Activated CD4-positive, alpha-beta memory T cell treated with anti-CD3 and anti-CD28 coated beads, Interleukin-2, amount 10 ng/mL, durations not matched to agents 7 days and 5 days (primary cell): ENCODE results near the gene RNF112. TPM values are rescaled to one million over a fixed set of nuclear protein-coding genes. Genes with fewer than 3 reads are reported as not detected.
"Not testable (repeated sequence)": the region's sequence is repeated elsewhere in the genome, so short reads cannot be mapped to it uniquely, and the experiment has no call there.

ENCODE experiments used
- CTCF ChIA-PET: fragments of 350-600 bp; sonication (Branson Sonifier 250); formaldehyde crosslinking; loops from one replicate; lab custom pipeline; 2021; ENCODE audit warnings: antibody characterized with exemption, inconsistent platforms; lab: Charles Lee
- POLR2A ChIA-PET: fragments of 350-600 bp; sonication (Branson Sonifier 250); formaldehyde crosslinking; loops from one replicate; lab custom pipeline; 2021; ENCODE audit warnings: antibody characterized with exemption; lab: Charles Lee
- DNase-seq: peaks from one replicate; pipeline ENCODE4 v3.0.0-alpha.2; 2020
- H3K27ac Mint-ChIP-seq: one replicate; pipeline ENCODE4 v1.8.0; 2021; ENCODE audit warnings: mild to moderate bottlenecking, mixed read lengths
- H3K27me3 Mint-ChIP-seq: one replicate; pipeline ENCODE4 v1.8.0; 2021; ENCODE audit warnings: mixed read lengths
- H3K36me3 Mint-ChIP-seq: one replicate; pipeline ENCODE4 v1.8.0; 2021; ENCODE audit warnings: low read depth, mixed read lengths
- H3K4me1 Mint-ChIP-seq: one replicate; pipeline ENCODE4 v1.8.0; 2021; ENCODE audit warnings: mixed read lengths
- H3K4me3 Mint-ChIP-seq: one replicate; pipeline ENCODE4 v1.8.0; 2021; ENCODE audit warnings: mild to moderate bottlenecking, mixed read lengths
- H3K9me3 Mint-ChIP-seq: one replicate; pipeline ENCODE4 v1.8.0; 2021; ENCODE audit warnings: mixed read lengths
- total RNA-seq, 2 experiments: library from RNA; stranded (reverse); gene quantifications; one replicate each; pipeline ENCODE4 v1.2.3, GENCODE V29; 2021

The RNF112 gene
- total RNA-seq, 2 experiments from 2014 or later, result 0.58 to 0.60 TPM

DNA sequence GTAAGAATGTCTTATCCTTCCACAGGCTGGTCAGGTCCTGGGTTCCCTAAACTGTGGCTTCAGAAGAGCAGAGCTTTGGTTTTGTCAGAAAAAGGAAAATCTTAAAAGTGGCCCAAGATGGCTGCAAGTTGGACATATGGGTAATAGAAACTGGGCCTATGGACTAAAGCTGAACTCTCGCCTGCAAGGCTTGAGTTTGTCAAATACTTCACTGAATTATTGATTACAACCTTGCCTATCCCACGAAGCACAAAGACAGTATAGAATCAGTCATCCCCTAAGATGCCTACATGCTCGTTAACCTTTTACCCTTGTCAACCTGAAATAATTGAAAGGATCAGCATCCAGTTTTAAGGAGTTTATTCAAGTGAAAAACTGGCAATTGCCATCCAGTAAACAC, 20.7 kb downstream of the RNF112 start:
- Mint-ChIP-seq H3K4me3 (no peak overlapping the region), H3K4me1 (no peaks in the 10 kb centered on the region)
- CTCF ChIA-PET, result no interaction called here

DNA sequence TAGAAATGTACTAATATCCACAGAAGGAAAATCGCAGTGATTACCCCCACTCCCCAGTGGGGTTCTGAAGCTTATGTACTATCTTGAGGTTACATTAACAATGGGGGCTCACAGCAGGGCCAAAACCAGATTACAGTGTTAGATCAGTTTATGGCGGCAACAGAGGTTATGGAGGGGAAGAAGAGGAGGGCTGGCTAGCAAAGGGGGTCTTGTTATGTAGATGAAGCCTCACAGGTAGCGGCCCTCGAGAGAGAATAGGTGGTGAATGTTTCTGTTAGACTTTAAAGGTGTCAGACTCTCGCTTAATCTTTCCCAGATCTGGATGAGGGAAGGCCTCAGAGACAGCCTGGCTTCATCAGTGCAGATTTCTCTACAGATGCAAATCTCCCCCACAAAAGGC, 22.2 kb downstream of the RNF112 start:
- POLR2A ChIA-PET, result no interaction called here
- peaks cover 8% of the 10 kb centered on the region for H3K27me3 Mint-ChIP-seq
- H3K27ac Mint-ChIP-seq, result no peak overlapping the region
- DNase-seq, result no peak
- H3K4me1 Mint-ChIP-seq, result no peaks in the 10 kb centered on the region
- H3K36me3 Mint-ChIP-seq, result no peaks in the 10 kb centered on the region
- CTCF ChIA-PET, result interaction anchor here (2.1 kb wide), 1 partner anchor 70 kb away, joined by 11 read pairs; the partner anchor contains the start of gene B9D1
- no peak overlapping the region for H3K4me3 Mint-ChIP-seq
- H3K9me3 Mint-ChIP-seq, result no peaks in the 10 kb centered on the region

More for the DNA sequence above, 20.7 kb downstream of the RNF112 start:
- DNase-seq, result no peak
- H3K9me3 Mint-ChIP-seq, result no peaks in the 10 kb centered on the region
- no peak overlapping the region for H3K27ac Mint-ChIP-seq
- H3K27me3 Mint-ChIP-seq, result peaks cover 8% of the 10 kb centered on the region
- POLR2A ChIA-PET, result no interaction called here
- no peaks in the 10 kb centered on the region for H3K36me3 Mint-ChIP-seq

DNA sequence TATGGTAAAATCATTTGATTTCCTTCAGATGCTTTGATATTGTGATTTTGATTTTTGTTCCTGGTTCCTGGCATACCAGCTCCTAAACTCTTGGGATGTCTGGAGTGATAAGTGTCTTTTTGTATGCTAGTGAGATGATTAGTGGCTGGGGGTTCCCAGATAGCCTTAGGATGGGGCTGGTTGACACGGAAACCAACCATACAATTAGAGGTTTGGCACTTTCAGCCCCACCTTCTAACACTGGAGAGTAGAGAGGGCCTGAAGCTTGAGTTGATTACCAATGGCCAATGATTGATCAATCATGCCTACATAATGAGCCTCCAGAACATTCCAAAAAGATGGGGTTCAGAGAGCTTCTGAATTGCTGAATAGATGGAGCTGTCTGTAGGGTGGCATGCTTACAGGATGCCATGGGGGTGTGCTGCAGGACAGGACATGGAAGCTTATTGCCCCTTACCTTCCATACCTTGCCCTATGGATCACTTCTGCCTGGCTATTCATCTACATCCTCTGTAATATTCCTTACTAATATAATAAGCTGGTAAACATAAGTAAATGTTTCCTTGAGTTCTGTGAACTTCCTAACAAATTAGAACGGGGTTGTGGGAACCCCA, 22.8 kb downstream of the RNF112 start:
- ChIA-PET POLR2A (no interaction called here), CTCF (interaction anchor here (1.0 to 2.1 kb wide), 3 partner anchors 28 to 71 kb away, joined by 3 to 11 read pairs (median 4); partner anchors contain the start of gene B9D1)
- Mint-ChIP-seq H3K4me1 (no peaks in the 10 kb centered on the region), H3K4me3 (no peak overlapping the region), H3K27me3 (peaks cover 12% of the 10 kb centered on the region), H3K27ac (no peak overlapping the region), H3K36me3 (no peaks in the 10 kb centered on the region), H3K9me3 (no peaks in the 10 kb centered on the region)
- DNase-seq, result no peak

DNA sequence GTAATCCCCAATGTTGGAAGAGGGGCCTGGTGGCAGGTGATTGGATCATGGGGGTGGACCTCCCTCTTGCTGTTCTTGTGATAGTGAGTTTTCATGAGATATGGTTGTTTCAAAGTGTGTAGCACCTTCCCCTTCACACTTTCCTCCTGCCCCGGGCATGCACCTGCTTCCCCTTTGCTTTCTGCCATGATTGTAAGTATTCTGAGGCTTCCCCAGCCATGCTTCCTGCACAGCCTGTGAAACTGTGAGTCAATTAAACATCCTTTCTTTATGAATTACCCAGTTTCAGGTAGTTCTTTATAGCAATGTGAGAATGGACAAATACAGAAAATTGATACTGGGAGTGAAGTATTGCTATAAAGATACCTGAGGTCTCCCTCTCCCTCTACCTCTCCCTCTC, 29.4 kb downstream of the RNF112 start:
- no peak for DNase-seq
- Mint-ChIP-seq H3K36me3 (peaks cover 10% of the 10 kb centered on the region), H3K9me3 (peaks cover 20% of the 10 kb centered on the region), H3K4me1 (peaks cover 2% of the 10 kb centered on the region), H3K27ac (no peak overlapping the region), H3K27me3 (peaks cover 28% of the 10 kb centered on the region), H3K4me3 (no peak overlapping the region)
- CTCF ChIA-PET, result no interaction called here
- POLR2A ChIA-PET, result no interaction called here

DNA sequence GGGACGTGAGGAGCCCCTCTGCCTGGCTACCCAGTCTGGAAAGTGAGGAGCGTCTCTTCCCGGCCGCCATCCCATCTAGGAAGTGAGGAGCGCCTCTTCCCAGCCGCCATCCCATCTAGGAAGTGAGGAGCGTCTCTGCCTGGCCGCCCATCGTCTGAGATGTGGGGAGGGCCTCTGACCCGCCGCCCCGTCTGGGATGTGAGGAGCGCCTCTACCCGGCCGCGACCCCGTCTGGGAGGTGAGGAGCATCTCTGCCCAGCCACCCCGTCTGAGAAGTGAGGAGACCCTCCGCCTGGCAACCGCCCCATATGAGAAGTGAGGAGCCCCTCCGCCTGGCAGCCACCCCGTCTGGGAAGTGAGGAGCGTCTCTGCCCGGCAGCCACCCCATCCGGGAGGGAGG, 30.3 kb downstream of the RNF112 start:
- POLR2A ChIA-PET, H3K4me1 Mint-ChIP-seq, CTCF ChIA-PET, H3K4me3 Mint-ChIP-seq, H3K36me3 Mint-ChIP-seq, H3K27ac Mint-ChIP-seq, DNase-seq: not testable (repeated sequence)
- Mint-ChIP-seq H3K27me3 (peaks cover 32% of the 10 kb centered on the region), H3K9me3 (peaks cover 20% of the 10 kb centered on the region)

DNA sequence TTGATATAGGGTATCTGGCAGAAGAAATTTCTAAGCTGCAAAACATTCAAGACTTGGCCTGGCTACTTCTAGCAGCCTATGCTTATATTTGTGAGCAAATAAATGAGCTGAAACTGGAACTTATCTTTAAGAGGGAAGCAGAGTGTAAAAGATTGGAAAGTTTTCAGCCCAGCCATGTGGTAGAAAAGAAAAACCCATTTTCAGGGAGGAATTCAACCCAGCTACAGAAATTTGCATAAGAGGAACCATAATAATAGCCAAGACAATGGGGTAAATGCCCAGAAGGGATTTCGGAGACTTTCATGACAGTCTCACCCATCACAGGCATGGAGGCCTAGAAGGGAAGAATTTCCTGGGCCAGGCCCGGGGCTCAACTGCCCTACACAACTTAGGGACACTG, 31.7 kb downstream of the RNF112 start:
- H3K27me3 Mint-ChIP-seq, result peaks cover 35% of the 10 kb centered on the region
- peaks cover 10% of the 10 kb centered on the region for H3K36me3 Mint-ChIP-seq
- peaks cover 5% of the 10 kb centered on the region for H3K4me1 Mint-ChIP-seq
- POLR2A ChIA-PET, result interaction anchor here (1.0 kb wide), 1 partner anchor 80 kb away, joined by 3 read pairs; the partner anchor contains the start of gene B9D1
- no peak for DNase-seq
- H3K9me3 Mint-ChIP-seq, result peaks cover 20% of the 10 kb centered on the region
- CTCF ChIA-PET, result interaction anchor here (9.3 kb wide), 1 partner anchor 79 kb away, joined by 128 read pairs; the partner anchor contains the start of gene B9D1
- no peak overlapping the region for H3K4me3 Mint-ChIP-seq
- no peak overlapping the region for H3K27ac Mint-ChIP-seq

DNA sequence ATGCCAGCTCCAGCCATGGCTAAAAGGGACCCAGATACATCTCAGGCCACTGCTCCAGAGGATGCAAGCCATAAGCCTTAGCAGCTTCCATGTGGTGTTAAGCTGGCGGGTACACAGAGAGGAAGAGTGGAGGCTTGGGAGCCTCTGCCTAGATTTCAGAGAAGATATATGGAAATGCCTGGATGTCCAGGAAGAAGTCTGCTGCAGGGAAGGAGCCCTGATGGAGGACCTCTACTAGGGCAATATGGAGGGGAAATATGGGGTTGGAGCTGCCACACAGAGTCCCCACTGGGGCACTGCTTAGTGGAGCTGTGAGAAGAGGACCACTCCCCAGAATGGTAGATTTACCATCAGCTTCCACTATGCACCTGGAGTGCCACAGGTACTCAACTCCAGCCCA, 32.1 kb downstream of the RNF112 start:
- ChIA-PET CTCF (interaction anchor here (9.3 kb wide), 1 partner anchor 79 kb away, joined by 128 read pairs; the partner anchor contains the start of gene B9D1), POLR2A (interaction anchor here (1.0 kb wide), 1 partner anchor 80 kb away, joined by 3 read pairs; the partner anchor contains the start of gene B9D1)
- Mint-ChIP-seq H3K27ac (no peak overlapping the region), H3K9me3 (peaks cover 20% of the 10 kb centered on the region), H3K27me3 (peaks cover 37% of the 10 kb centered on the region), H3K4me1 (peaks cover 5% of the 10 kb centered on the region), H3K36me3 (peaks cover 10% of the 10 kb centered on the region), H3K4me3 (no peak overlapping the region)
- no peak for DNase-seq

DNA sequence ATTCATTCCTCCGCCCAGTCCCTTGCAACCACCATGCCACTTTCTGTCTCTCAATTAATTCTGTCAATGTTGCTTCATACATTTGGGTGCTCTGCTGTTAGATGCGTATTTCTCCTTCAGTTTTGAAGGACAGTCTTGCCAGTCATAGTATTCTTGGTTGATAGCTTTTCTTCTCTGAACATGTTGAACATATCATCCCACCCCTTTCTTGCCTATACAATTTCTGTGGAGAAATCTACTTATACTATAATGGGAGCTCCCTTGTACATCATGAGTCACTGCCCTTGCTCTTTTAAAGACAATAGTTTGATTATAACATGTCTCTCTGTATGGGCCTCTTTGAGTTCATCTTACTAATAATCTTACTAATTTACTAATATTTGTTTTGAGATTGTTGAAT, 34.1 kb downstream of the RNF112 start:
- H3K27ac Mint-ChIP-seq, result no peak overlapping the region
- H3K4me1 Mint-ChIP-seq, result peaks cover 5% of the 10 kb centered on the region

DNA sequence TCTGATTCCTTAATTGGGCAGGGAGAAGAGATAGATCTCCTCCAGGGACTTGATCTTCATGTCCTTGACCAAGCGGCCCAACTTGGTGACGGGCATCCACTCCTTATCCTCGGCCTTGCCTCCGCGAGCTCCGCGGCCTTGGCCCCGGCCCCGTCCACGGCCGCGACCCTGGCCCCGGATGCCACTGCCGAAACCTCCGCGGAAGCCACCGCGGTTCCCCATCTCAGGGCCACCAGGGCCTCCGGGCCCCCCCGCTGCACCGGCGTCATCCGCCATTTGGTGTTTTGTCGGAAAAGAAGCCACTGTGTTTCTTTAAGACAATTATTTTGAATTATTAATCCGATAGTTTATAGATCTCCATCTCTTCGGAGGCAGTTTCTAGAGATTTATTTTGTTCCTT, 35.5 kb downstream of the RNF112 start:
- not testable (repeated sequence) for H3K36me3 Mint-ChIP-seq, DNase-seq, H3K4me1 Mint-ChIP-seq, H3K27ac Mint-ChIP-seq, H3K4me3 Mint-ChIP-seq
- POLR2A ChIA-PET, result interaction anchor here (1.2 kb wide), 1 partner anchor 81 kb away, joined by 3 read pairs; no protein-coding TSS in a partner anchor
- H3K9me3 Mint-ChIP-seq, result peaks cover 20% of the 10 kb centered on the region
- peaks cover 31% of the 10 kb centered on the region for H3K27me3 Mint-ChIP-seq
- CTCF ChIA-PET, result interaction anchor here (0.6 to 9.3 kb wide), 9 partner anchors 9 to 109 kb away, joined by 3 to 128 read pairs (median 5); partner anchors contain the start of genes B9D1 and MAPK7

More for the DNA sequence above, 34.1 kb downstream of the RNF112 start:
- POLR2A ChIA-PET, result no interaction called here
- Mint-ChIP-seq H3K27me3 (peaks cover 35% of the 10 kb centered on the region), H3K36me3 (peaks cover 10% of the 10 kb centered on the region), H3K9me3 (peaks cover 20% of the 10 kb centered on the region), H3K4me3 (no peak overlapping the region)
- CTCF ChIA-PET, result interaction anchor here (0.7 to 9.3 kb wide), 4 partner anchors 68 to 123 kb away, joined by 3 to 128 read pairs (median 4); partner anchors contain the start of gene B9D1
- no peak for DNase-seq

DNA sequence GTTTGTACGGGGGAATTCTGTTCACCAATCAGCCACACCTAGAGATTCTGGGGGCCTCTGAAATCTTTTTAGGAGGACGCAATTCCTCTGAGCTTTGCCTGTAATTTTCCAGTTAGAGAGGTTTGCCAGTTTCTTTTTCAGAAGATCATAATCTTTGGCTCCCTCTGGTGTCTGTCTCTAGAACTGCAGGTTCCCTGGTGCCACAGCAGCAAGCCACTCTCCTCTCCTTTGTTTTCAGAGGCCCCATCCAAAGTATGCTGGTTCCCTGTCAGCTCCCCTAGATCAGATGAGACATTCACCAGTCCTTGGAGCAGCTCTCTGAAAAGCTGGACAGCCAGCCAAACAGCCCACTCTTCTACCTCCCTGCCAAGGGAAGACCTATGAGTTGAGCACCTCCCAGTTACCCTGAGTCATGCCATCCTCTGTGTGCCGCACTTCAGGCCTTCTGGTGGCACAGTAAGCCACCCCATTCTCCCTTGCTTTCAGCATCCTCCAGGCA, 36.1 kb downstream of the RNF112 start:
- H3K9me3 Mint-ChIP-seq, result peaks cover 20% of the 10 kb centered on the region
- H3K4me1 Mint-ChIP-seq, result peaks cover 3% of the 10 kb centered on the region
- no peak overlapping the region for H3K4me3 Mint-ChIP-seq
- H3K27me3 Mint-ChIP-seq, result peaks cover 33% of the 10 kb centered on the region
- POLR2A ChIA-PET, result interaction anchor here (1.2 to 1.7 kb wide), 2 partner anchors 82 to 84 kb away, joined by 3 to 5 read pairs; partner anchors contain the start of gene B9D1
- DNase-seq, result peak; percentile 66
- no peak overlapping the region for H3K27ac Mint-ChIP-seq
- CTCF ChIA-PET, result interaction anchor here (0.6 to 9.3 kb wide), 11 partner anchors 9 to 141 kb away, joined by 3 to 128 read pairs (median 4); partner anchors contain the start of genes B9D1 and MAPK7
- H3K36me3 Mint-ChIP-seq, result peaks cover 10% of the 10 kb centered on the region

DNA sequence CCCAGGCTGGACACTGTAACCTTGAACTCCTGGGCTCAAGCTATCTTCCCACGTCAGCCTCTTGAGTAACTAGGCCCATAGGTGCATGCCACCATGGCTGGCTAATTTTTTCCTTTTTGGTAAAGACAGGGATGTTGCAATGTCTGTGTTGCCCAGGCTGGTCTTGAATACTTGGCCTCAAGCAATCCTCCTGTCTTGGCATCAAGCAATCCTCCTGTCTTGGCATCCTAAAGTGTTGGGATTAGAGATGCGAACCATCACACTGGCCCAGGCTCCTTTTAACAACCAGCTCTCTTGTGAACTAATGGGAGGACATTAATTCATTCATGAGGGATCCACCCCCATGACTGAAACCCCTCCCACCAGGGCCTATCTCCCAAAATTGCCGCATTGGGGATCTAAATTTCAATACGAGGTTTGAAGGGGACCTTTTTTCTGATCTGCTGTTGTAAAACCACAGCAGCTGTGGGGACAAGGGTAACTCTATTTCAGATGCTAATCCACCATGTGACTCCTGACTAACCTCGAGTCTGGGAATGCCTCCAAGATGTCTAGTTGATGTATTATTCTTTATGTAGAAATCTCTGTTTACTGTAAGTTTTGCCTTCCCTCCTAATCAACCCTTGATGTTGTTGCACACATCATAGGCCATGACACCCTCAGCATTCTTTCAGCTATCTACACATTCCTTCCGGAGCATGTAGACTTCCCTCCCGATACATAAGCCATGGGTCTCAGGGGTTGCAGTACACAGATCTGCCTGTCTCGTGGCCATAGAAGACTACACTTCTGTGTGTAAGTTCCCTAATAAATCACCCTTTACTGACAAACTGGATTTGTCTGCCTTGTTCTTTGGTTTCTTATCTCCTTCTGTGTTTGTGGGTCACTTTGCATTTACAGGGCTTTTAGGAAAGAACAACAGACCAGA, 37.6 kb downstream of the RNF112 start:
- DNase-seq, result no peak
- H3K4me1 Mint-ChIP-seq, result peaks cover 3% of the 10 kb centered on the region
- ChIA-PET CTCF (interaction anchor here (1.3 to 9.3 kb wide), 4 partner anchors 71 to 142 kb away, joined by 3 to 128 read pairs (median 14); partner anchors contain the start of genes B9D1 and MAPK7), POLR2A (interaction anchor here (1.7 kb wide), 1 partner anchor 86 kb away, joined by 5 read pairs; the partner anchor contains the start of gene B9D1)
- peaks cover 2% of the 10 kb centered on the region for H3K36me3 Mint-ChIP-seq
- no peak overlapping the region for H3K4me3 Mint-ChIP-seq
- peaks cover 41% of the 10 kb centered on the region for H3K27me3 Mint-ChIP-seq
- H3K9me3 Mint-ChIP-seq, result peaks cover 9% of the 10 kb centered on the region
- no peak overlapping the region for H3K27ac Mint-ChIP-seq

DNA sequence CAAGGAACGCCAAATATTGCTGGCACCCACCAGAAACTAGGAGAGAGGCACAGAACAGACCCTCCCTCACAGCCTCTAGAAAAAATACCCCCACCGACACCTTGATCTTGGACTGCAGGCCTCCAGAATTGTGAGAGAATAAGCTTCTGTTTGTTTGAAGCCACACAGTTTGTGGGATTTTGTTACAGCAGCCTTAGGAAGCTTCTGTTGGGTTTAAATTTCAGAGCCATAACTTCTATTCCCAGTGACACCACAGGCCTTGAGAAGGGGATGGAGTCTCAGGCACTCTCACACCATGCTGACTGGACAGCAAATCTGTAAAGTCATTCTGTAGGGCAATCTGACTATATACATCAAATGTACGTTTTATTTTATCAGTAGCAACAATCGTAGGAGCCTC, 38.6 kb downstream of the RNF112 start:
- Mint-ChIP-seq H3K27me3 (peaks cover 45% of the 10 kb centered on the region), H3K4me1 (peaks cover 3% of the 10 kb centered on the region), H3K27ac (no peak overlapping the region), H3K4me3 (no peak overlapping the region), H3K9me3 (peaks cover 4% of the 10 kb centered on the region), H3K36me3 (no peaks in the 10 kb centered on the region)
- DNase-seq, result no peak
- POLR2A ChIA-PET, result no interaction called here
- CTCF ChIA-PET, result interaction anchor here (0.6 to 9.3 kb wide), 3 partner anchors 72 to 141 kb away, joined by 4 to 128 read pairs (median 19); partner anchors contain the start of genes B9D1 and MAPK7
